Measurements from ENCODE around the gene TPST2. TPM values are rescaled to one million over a fixed set of nuclear protein-coding genes. Genes with fewer than 3 reads are reported as not detected.
"Not testable (repeated sequence)": the region's sequence is repeated elsewhere in the genome, so short reads cannot be mapped to it uniquely, and the experiment has no call there.

Gene TPST2
- total RNA-seq, 1 donor from 2014 or later, result 30.0 TPM

DNA sequence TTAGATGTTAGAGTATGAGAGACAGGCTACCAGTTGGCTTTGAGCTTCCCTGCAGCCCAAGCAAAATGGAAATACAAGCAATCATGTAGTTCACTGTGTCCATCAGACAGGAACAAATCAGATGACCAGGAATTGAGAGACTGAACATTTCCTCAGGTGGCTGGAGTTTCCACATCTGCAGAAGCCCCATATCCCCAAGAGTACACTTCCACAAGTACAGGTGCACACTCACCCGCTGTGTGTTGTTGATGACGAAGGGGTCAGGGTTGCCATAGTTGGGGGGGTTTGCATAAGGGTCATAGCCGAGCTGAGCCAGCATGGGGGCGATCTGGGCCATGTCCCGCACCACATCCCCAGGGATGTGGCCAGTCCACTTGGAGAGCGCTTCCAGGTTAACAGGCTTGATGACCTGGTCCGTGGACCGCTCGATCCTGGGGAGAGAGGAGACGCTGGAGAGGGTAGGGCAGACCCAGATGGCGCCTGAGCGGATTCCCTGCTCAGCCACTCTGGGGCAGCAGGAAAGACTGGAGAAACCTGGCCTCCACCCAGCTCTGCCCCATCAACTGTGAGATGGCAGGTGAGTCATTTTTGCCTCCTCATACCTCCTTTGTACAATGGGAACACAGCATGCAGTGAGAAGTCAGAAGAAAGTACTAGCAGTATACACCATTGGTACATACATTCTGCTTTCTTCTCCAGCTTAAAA lies 53.7 kb downstream of the TPST2 start:
- Mint-ChIP-seq H3K36me3 (ENCODE audit: low read depth) (peaks cover 49% of the 10 kb centered on the region), H3K4me3 (no peak overlapping the region), H3K27ac (peak overlapping the region; percentile 51), H3K9me3 (no peaks in the 10 kb centered on the region), H3K4me1 (peaks cover 16% of the 10 kb centered on the region), H3K27me3 (no peaks in the 10 kb centered on the region)
- no peak for DNase-seq
- intact Hi-C loops (cut with micrococcal nuclease), result no loop called here

DNA sequence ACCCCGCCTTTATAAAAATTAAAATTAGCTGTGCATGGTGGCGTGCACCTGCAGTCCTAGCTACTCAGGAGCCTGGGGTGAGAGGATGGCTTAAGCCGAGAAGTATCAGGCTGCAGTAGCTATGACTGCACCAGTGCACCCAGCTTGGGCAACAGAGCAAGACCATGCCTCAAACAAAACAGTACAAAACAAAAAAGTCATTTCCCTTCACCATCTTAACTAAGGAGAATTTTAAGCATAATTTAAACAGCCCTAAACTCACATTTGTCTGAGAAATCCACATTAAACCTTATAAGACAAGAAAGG lies 54.4 kb downstream of the TPST2 start:
- H3K4me3 Mint-ChIP-seq, result no peak overlapping the region
- H3K9me3 Mint-ChIP-seq, result no peaks in the 10 kb centered on the region
- intact Hi-C loops (cut with micrococcal nuclease), result no loop called here

GRCh38 chr22:26534874-26535602 lies 54.9 kb downstream of the TPST2 start:
- Mint-ChIP-seq H3K4me3 (no peak overlapping the region), H3K27ac (peak overlapping the region; percentile 72), H3K36me3 (ENCODE audit: low read depth) (peaks cover 52% of the 10 kb centered on the region), H3K4me1 (peaks cover 16% of the 10 kb centered on the region), H3K27me3 (no peaks in the 10 kb centered on the region), H3K9me3 (no peaks in the 10 kb centered on the region)
- intact Hi-C loops (cut with micrococcal nuclease), result no loop called here
- DNase-seq, result no peak

More for the DNA sequence above, 54.4 kb downstream of the TPST2 start:
- DNase-seq, result no peak
- Mint-ChIP-seq H3K27me3 (no peaks in the 10 kb centered on the region), H3K27ac (peak overlapping the region; percentile 72), H3K4me1 (peaks cover 16% of the 10 kb centered on the region), H3K36me3 (ENCODE audit: low read depth) (peaks cover 52% of the 10 kb centered on the region)

GRCh38 chr22:26534171-26534855 lies 55.6 kb downstream of the TPST2 start:
- peaks cover 57% of the 10 kb centered on the region for H3K36me3 Mint-ChIP-seq (ENCODE audit: low read depth)

GRCh38 chr22:26529345-26529744 lies 60.6 kb downstream of the TPST2 start:
- no peak overlapping the region for H3K27ac Mint-ChIP-seq
- intact Hi-C loops (cut with micrococcal nuclease), result no loop called here
- H3K4me1 Mint-ChIP-seq, result peaks cover 12% of the 10 kb centered on the region
- no peaks in the 10 kb centered on the region for H3K9me3 Mint-ChIP-seq
- peaks cover 58% of the 10 kb centered on the region for H3K36me3 Mint-ChIP-seq (ENCODE audit: low read depth)
- H3K4me3 Mint-ChIP-seq, result no peak overlapping the region
- no peak for DNase-seq
- H3K27me3 Mint-ChIP-seq, result no peaks in the 10 kb centered on the region

More at GRCh38 chr22:26534171-26534855, 55.6 kb downstream of the TPST2 start:
- peaks cover 16% of the 10 kb centered on the region for H3K4me1 Mint-ChIP-seq
- no peak overlapping the region for H3K4me3 Mint-ChIP-seq
- intact Hi-C loops (cut with micrococcal nuclease), result no loop called here
- no peak for DNase-seq
- H3K27me3 Mint-ChIP-seq, result no peaks in the 10 kb centered on the region
- H3K9me3 Mint-ChIP-seq, result no peaks in the 10 kb centered on the region
- H3K27ac Mint-ChIP-seq, result peak overlapping the region; percentile 22

DNA sequence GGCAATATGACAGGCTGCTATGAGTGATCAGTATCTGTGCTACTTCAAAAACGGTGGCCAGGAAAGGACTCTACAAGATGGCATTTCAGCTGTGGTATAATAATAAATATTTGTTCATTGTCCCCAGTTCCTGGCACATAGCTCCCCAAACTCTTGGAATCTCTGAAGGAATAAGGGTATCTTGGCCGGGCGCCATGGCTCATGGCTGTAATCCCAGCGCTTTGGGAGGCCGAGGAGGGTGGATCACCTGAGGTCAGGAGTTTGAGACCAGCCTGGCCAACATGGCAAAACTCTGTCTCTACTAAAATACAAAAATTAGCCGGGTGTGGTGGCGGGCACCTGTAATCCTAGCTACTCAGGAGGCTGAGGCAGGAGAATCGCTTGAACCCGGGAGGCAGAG lies 61.4 kb downstream of the TPST2 start:
- DNase-seq; intact Hi-C loops (cut with micrococcal nuclease); H3K27me3 Mint-ChIP-seq; H3K4me3 Mint-ChIP-seq; H3K27ac Mint-ChIP-seq; H3K9me3 Mint-ChIP-seq: not testable (repeated sequence)
- Mint-ChIP-seq H3K4me1 (peaks cover 12% of the 10 kb centered on the region), H3K36me3 (ENCODE audit: low read depth) (peaks cover 55% of the 10 kb centered on the region)

GRCh38 chr22:26527574-26528465 lies 62.1 kb downstream of the TPST2 start:
- Mint-ChIP-seq H3K4me3 (no peak overlapping the region), H3K27me3 (no peaks in the 10 kb centered on the region), H3K9me3 (no peaks in the 10 kb centered on the region), H3K27ac (no peak overlapping the region), H3K36me3 (ENCODE audit: low read depth) (peaks cover 55% of the 10 kb centered on the region), H3K4me1 (peaks cover 10% of the 10 kb centered on the region)
- intact Hi-C loops (cut with micrococcal nuclease), result no loop called here
- no peak for DNase-seq

DNA sequence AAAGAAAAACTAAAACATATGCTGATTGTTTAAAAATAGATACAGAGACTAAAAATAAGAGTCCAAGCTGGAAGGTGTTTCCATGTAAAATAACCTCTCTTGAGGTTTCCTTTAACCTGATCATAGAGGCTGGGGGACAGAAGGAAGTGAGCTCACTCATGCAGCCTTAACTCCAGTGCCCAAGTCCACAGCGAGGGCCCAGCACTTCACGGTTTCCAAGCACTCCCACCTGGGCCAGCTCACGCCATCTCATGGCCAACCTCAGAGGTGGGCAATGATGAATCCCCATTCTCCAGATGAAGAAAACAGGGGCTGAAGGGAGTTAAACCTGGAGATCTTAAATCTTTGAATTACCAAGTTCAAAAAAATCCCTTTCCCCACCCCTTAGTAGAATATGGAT lies 62.8 kb downstream of the TPST2 start:
- Mint-ChIP-seq H3K27ac (no peak overlapping the region), H3K9me3 (no peaks in the 10 kb centered on the region), H3K27me3 (no peaks in the 10 kb centered on the region), H3K36me3 (ENCODE audit: low read depth) (peaks cover 50% of the 10 kb centered on the region), H3K4me3 (no peak overlapping the region), H3K4me1 (peaks cover 4% of the 10 kb centered on the region)
- intact Hi-C loops (cut with micrococcal nuclease), result no loop called here
- no peak for DNase-seq

DNA sequence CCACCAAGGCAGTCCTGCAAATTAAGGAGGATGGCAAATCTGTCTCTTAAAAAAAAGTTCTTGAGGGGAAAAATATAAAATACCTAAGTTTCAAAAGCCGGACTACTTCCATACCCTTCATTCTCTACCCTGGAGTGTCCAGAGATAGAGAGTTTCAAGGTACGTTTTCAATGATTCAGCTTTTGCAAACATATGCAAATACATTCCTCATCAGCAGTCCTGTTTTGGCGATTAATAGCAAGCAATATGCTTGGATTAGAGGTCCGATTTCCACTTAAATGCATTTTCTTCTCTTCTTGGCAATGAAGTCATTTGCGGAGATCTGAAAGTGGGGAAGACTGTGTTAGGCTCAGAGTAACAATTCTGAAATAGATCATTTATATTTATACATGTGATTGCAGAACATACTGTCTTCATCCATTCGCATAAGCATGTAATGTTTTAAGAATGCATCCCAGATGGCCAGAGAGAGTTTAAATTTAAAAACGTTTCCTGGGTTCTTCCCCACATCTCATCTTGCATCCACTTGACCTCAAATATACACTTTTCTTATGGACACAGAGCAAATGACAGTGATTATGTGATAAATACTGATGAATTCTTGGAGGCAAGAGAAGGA lies 63.9 kb downstream of the TPST2 start:
- H3K36me3 Mint-ChIP-seq (ENCODE audit: low read depth), result peaks cover 41% of the 10 kb centered on the region
- no peak overlapping the region for H3K4me3 Mint-ChIP-seq
- no peaks in the 10 kb centered on the region for H3K27me3 Mint-ChIP-seq
- H3K4me1 Mint-ChIP-seq, result peaks cover 4% of the 10 kb centered on the region
- intact Hi-C loops (cut with micrococcal nuclease), result no loop called here
- H3K9me3 Mint-ChIP-seq, result no peaks in the 10 kb centered on the region
- no peak overlapping the region for H3K27ac Mint-ChIP-seq
- DNase-seq, result no peak

- intact Hi-C loops (cut with micrococcal nuclease), result no loop called here
- Mint-ChIP-seq H3K27ac (no peak overlapping the region), H3K4me3 (no peak overlapping the region), H3K27me3 (no peaks in the 10 kb centered on the region), H3K36me3 (ENCODE audit: low read depth) (peaks cover 33% of the 10 kb centered on the region), H3K9me3 (no peaks in the 10 kb centered on the region), H3K4me1 (peaks cover 4% of the 10 kb centered on the region)
- no peak for DNase-seq
These were observed 65.1 kb downstream of the TPST2 start for GRCh38 chr22:26524870-26525269.

- Mint-ChIP-seq H3K4me3 (no peak overlapping the region), H3K27ac (no peak overlapping the region), H3K9me3 (no peaks in the 10 kb centered on the region), H3K27me3 (no peaks in the 10 kb centered on the region), H3K4me1 (peaks cover 4% of the 10 kb centered on the region), H3K36me3 (ENCODE audit: low read depth) (peaks cover 22% of the 10 kb centered on the region)
- no peak for DNase-seq
- intact Hi-C loops (cut with micrococcal nuclease), result no loop called here
These were observed 67.3 kb downstream of the TPST2 start for GRCh38 chr22:26522592-26522991.

DNA sequence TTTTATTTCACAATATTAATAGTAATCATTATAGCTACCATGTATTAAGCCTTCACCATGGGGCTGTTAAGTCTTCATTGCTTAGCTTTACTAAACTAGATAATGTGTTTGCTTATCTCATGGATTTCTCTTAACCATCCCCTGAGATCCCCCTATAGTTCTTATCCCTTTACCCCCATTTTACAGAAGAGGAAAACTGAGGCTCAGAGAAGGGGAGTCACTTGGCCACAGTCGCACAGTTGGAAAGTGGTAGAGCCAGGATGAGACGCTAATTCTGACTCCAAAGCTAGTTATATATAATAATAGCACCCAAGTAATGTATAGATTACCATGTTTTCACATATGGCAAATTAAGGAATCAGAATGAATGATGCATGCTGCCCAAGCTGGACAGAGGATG lies 67.9 kb downstream of the TPST2 start:
- intact Hi-C loops (cut with micrococcal nuclease), result no loop called here
- Mint-ChIP-seq H3K27me3 (no peaks in the 10 kb centered on the region), H3K9me3 (no peaks in the 10 kb centered on the region), H3K36me3 (ENCODE audit: low read depth) (peaks cover 17% of the 10 kb centered on the region), H3K4me3 (no peak overlapping the region), H3K27ac (no peak overlapping the region), H3K4me1 (peaks cover 2% of the 10 kb centered on the region)
- no peak for DNase-seq

DNA sequence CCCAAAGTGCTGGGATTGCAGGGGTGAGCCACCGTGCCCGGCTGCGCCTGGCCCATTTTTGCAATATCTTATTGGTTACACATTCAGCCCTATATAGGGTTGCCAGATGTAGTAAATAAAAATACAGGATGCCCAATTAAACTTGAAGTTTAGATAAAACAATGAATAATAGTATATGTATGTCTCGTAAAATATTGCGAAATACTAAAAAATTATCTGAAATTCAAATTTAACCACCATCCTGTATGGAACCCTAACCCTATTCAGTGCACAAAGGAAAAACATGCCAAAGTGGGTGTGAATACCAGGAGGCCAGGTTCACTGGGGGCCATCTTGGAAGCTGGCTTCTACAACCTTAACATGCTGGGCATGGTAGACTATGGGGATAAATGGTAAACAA lies 72.5 kb downstream of the TPST2 start:
- no peak overlapping the region for H3K4me3 Mint-ChIP-seq
- H3K4me1 Mint-ChIP-seq, result peaks cover 17% of the 10 kb centered on the region
- no peaks in the 10 kb centered on the region for H3K9me3 Mint-ChIP-seq
- intact Hi-C loops (cut with micrococcal nuclease), result no loop called here
- no peaks in the 10 kb centered on the region for H3K36me3 Mint-ChIP-seq (ENCODE audit: low read depth)
- DNase-seq, result no peak
- no peaks in the 10 kb centered on the region for H3K27me3 Mint-ChIP-seq
- no peak overlapping the region for H3K27ac Mint-ChIP-seq

Data from activated CD4-positive, alpha-beta T cell treated with anti-CD3 and anti-CD28 coated beads, Interleukin-2, amount 10 ng/mL, durations not matched to agents 24 days and 14 days (primary cell).